CD4-positive, alpha-beta T cell treated with Interleukin-17A for 4 hours (primary cell): Measurements from ENCODE around the gene SLC22A2.

Experiments
- DNase-seq: peaks from one replicate; pipeline ENCODE4 v3.0.0-alpha.2; 2020; ENCODE audit warnings: mixed read lengths

Gene SLC22A2

GRCh38 chr6:160203522-160203921, 55.1 kb downstream of the SLC22A2 start:
- no peak for DNase-seq

- DNase-seq: no peak
These were observed 55.5 kb downstream of the SLC22A2 start for GRCh38 chr6:160203076-160203475.

GRCh38 chr6:160202411-160202810, 56.2 kb downstream of the SLC22A2 start:
- DNase-seq: no peak

GRCh38 chr6:160201061-160201460, 57.6 kb downstream of the SLC22A2 start:
- no peak for DNase-seq

GRCh38 chr6:160198606-160199211, 59.9 kb downstream of the SLC22A2 start:
- DNase-seq: no peak

GRCh38 chr6:160197662-160198061, 61.0 kb downstream of the SLC22A2 start:
- no peak for DNase-seq

- no peak for DNase-seq
These were observed 63.8 kb downstream of the SLC22A2 start for GRCh38 chr6:160194808-160195207.

- DNase-seq: no peak
These were observed 65.8 kb downstream of the SLC22A2 start for GRCh38 chr6:160192840-160193239.

- no peak for DNase-seq
These were observed 67.6 kb downstream of the SLC22A2 start for GRCh38 chr6:160190973-160191372.

GRCh38 chr6:160190081-160190480, 68.5 kb downstream of the SLC22A2 start:
- DNase-seq: no peak

GRCh38 chr6:160188773-160189172, 69.8 kb downstream of the SLC22A2 start:
- DNase-seq: no peak

GRCh38 chr6:160180706-160181105, 77.9 kb downstream of the SLC22A2 start:
- DNase-seq: no peak

- no peak for DNase-seq
These were observed 80.3 kb downstream of the SLC22A2 start for GRCh38 chr6:160178271-160178670.

- no peak for DNase-seq
These were observed 81.4 kb downstream of the SLC22A2 start for GRCh38 chr6:160177220-160177619.

GRCh38 chr6:160174681-160175080, 83.9 kb downstream of the SLC22A2 start:
- no peak for DNase-seq

GRCh38 chr6:160173806-160174527, 84.7 kb downstream of the SLC22A2 start:
- no peak for DNase-seq

GRCh38 chr6:160172704-160173103, 85.9 kb downstream of the SLC22A2 start:
- no peak for DNase-seq

GRCh38 chr6:160170018-160170680, 88.5 kb downstream of the SLC22A2 start:
- no peak for DNase-seq

GRCh38 chr6:160167604-160168399, 90.8 kb downstream of the SLC22A2 start:
- DNase-seq: no peak
